Pulmonary artery endothelial cell (primary cell): ENCODE results near the gene DNAJC5G. TPM values are rescaled to one million over a fixed set of nuclear protein-coding genes. Genes with fewer than 3 reads are reported as not detected.

ENCODE experiments used
- DNase-seq: peaks from one replicate; pipeline ENCODE4 v3.0.0-alpha.2; 2011; ENCODE audit warnings: low read depth, low spot score
- total RNA-seq: library from RNA; depleted of rRNA; stranded (reverse); fragments of >200 nt; gene quantifications from 2 replicates; pipeline ENCODE4 v1.2.3, GENCODE V29; 2014

DNAJC5G gene, protein sequence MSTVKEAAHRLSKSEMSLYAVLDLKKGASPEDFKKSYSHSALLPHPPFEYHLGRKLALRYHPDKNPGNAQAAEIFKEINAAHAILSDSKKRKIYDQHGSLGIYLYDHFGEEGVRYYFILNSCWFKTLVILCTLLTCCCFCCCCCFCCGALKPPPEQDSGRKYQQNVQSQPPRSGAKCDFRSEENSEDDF
- not detected in 2 replicates for total RNA-seq

- DNase-seq = no peak
These were observed at the start of gene DNAJC5G for GRCh38 chr2:27275211-27276150. Gene DNAJC5G, plus strand, starts transcription at chr2:27275433. Its CDS starts 1,296 bp downstream, at chr2:27276729.

DNA sequence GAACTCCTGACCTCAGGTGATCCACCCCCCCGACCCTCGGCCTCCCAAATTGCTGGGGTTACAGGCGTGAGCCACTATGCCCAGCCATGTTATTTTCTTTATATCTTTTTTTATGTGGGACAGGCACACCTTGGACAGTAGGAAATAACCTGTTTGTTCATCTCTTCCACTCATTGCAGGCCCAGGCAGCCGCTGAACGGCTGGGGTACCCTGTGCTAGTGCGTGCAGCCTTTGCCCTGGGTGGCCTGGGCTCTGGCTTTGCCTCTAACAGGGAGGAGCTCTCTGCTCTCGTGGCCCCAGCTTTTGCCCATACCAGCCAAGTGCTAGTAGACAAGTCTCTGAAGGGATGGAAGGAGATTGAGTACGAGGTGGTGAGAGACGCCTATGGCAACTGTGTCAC lies 49.7 kb upstream of the DNAJC5G start:
- DNase-seq = no peak

- no peak for DNase-seq
These were observed 47.7 kb upstream of the DNAJC5G start for GRCh38 chr2:27227501-27227900.

- DNase-seq = no peak
These were observed 43.3 kb upstream of the DNAJC5G start for GRCh38 chr2:27231921-27232320.

- DNase-seq = no peak
These were observed 41.9 kb upstream of the DNAJC5G start for GRCh38 chr2:27233341-27233740.

- no peak for DNase-seq
These were observed 39.1 kb upstream of the DNAJC5G start for GRCh38 chr2:27236136-27236535.

- no peak for DNase-seq
These were observed 38.6 kb upstream of the DNAJC5G start for GRCh38 chr2:27236626-27237025.

DNA sequence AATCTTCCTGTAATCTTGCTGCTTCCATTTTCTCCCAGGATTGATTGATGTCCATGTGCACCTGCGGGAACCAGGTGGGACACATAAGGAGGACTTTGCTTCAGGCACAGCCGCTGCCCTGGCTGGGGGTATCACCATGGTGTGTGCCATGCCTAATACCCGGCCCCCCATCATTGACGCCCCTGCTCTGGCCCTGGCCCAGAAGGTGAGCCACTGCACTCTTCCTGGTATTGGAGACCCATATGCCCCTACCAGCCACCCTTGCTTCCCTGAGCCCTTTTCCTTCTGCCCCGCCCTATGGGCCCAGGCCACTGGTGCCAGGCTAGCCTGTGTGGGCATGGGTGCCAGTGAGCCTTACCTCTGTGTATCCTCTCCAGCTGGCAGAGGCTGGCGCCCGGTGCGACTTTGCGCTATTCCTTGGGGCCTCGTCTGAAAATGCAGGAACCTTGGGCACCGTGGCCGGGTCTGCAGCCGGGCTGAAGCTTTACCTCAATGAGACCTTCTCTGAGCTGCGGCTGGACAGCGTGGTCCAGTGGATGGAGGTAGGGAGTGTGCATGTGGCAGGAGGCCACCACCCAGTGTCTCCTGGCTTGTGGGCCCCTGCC lies 37.8 kb upstream of the DNAJC5G start:
- DNase-seq = no peak

DNA sequence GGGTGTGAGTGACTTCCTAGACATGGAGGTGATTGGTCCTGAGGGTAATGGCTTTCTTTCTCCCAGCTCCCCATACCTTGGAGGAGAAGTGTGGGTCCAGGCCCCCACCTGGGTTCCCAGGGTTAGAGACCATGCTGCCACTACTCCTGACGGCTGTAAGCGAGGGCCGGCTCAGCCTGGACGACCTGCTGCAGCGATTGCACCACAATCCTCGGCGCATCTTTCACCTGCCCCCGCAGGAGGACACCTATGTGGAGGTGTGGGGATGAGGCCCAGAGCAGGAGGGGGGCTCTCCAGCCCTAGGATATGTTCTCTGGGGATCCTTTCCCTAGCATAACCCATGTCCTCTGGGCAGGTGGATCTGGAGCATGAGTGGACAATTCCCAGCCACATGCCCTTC lies 36.3 kb upstream of the DNAJC5G start:
- DNase-seq = no peak

GRCh38 chr2:27240406-27240805 lies 34.8 kb upstream of the DNAJC5G start:
- DNase-seq = no peak

DNA sequence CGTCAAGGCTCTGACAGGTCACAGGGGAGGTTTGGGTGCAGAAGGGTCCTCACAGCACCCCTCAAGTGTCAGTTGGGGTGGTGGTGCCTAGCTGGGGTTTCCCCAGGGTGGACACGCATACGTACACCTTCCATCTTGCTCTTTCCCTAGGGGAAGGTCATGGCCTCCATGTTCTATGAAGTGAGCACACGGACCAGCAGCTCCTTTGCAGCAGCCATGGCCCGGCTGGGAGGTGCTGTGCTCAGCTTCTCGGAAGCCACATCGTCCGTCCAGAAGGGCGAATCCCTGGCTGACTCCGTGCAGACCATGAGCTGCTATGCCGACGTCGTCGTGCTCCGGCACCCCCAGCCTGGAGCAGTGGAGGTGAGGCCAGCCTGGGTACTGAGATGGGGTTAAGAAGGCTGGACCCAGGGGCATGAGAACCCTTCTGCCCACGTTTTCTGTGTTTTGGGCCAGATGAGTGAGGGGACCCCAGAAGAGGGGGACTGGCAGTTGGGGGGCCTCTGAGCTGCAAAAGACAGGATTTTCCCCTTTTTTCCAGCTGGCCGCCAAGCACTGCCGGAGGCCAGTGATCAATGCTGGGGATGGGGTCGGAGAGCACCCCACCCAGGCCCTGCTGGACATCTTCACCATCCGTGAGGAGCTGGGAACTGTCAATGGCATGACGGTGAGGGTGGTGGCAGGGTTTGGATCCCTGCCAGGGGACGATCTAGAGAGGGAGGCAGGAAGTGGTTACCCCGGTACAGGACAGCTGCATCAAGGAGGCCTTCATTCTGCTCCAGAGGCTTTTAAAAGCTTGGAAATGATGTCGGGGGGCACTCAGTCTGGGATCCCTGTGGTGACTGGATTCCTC lies 33.2 kb upstream of the DNAJC5G start:
- DNase-seq = no peak

DNA sequence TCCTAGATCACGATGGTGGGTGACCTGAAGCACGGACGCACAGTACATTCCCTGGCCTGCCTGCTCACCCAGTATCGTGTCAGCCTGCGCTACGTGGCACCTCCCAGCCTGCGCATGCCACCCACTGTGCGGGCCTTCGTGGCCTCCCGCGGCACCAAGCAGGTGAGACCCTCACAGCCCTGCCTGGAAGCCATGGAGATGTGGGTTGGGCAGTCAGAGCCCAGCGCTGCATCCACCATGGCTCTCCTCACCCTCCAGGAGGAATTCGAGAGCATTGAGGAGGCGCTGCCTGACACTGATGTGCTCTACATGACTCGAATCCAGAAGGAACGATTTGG lies 32.6 kb upstream of the DNAJC5G start:
- no peak for DNase-seq

- DNase-seq = no peak
These were observed 31.7 kb upstream of the DNAJC5G start for GRCh38 chr2:27243391-27244130.

DNA sequence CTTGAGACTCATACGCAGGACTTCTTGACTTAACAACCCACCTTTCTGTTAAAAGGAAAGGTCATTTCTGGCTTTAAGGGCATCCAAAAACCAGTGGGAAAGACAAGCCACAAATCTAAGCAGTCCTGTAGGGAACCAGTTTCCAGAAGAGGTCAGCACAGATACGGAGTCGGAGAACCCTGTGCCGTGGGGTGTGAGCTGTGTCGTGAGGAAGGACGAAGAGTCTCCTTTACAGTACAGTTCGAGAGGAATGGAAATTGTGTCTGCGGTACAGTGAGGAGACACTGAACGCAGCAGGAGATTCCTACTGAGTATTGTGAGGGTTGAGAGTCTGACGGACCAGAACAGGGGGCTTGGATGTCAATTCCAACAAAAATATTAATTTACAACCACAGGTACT lies 30.1 kb upstream of the DNAJC5G start:
- DNase-seq = no peak

GRCh38 chr2:27245626-27246025 lies 29.6 kb upstream of the DNAJC5G start:
- DNase-seq = no peak

GRCh38 chr2:27247893-27248292 lies 27.3 kb upstream of the DNAJC5G start:
- DNase-seq = no peak

- DNase-seq = no peak
These were observed 25.9 kb upstream of the DNAJC5G start for GRCh38 chr2:27249159-27249890.

DNA sequence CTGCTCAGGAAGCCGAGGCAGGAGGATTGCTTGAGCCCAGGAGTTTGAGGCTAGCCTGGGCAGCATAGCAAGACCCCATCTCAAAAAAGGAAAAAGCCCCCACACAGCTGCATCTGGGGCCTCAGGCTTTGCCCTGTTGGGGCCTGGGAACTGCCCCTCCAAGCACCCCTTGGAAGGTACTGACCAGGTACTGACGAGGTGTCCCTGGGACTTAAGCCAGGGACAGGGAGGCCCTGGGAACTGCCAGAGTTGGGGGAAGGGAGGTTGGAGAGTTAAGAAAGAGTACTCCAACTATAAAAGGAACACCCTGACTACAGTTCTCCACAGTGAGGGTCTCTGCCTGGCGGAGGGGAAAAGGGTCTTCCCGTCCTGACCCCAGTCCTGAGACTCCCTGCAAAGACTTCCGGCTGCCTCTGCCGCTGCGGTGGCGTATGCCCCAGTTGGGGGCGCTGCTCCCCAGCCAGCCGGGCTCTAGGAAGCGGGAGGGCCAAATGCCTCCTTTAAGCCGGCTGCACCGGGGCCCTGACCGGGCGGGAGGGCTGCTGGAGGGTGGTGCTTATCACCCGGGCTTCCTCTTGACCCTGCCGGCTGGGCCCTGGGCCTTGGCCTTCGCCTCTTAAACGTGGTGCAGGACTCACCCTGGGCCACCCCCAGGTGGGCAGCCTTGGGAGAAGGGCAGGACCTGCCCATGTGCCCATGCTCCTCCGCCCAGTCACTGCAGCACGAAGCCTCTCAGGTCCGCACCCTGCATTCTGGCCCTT lies 25.2 kb upstream of the DNAJC5G start:
- DNase-seq = no peak

DNA sequence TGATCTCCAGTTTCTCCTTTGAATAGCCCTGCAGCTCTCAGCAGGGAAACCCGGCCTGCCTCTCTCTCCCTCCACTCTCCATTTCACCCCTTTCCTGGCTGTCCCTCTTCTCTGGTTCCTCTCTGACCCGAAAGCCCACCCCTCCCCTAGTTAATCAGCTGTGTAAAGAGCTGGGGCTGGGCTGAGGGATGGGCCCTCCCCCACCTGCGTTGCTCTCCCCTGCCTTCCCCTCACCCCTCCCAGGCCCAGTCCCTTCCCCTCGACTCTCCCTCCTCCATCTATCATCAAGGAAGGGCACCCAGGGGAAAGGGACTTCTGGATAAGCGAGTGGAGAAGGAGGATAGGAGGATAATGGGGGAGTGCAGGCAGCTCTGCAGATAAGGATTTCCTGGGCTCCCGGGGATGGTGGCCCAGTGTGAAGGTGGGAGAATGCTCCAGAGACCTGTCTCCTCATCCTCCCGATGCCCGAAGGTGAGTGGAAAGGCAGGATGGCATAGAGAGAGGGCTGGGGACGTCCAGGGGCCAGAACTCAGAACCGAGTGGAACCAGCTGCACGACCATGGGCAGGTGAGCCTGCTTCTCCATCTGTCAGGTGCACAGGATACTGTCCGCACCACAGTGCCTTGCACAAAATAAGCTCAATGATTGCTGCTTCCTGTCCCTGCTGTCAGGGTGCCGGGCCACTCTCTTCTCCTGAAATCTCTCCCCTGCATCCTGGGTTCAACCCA lies 24.4 kb upstream of the DNAJC5G start:
- DNase-seq = no peak
